SK-N-SH (cell line): Measurements from ENCODE around the gene GPR155.

Experiments
- CTCF ChIP-seq: fragments of 200-600 bp; sonication (generic); IDR thresholded peaks from 2 replicates; pipeline ENCODE4 v1.6.1; 2017; ENCODE audit warnings: antibody characterized with exemption, mild to moderate bottlenecking, moderate library complexity
- TCF12 ChIP-seq: IDR thresholded peaks from 2 replicates; pipeline ENCODE4 v1.4.0; 2012
- TF ChIP-seq, protein P1 (sequence below): fragments of 150-350 bp; IDR thresholded peaks from 2 replicates; pipeline ENCODE4 v1.6.1; 2016; ENCODE audit warnings: mild to moderate bottlenecking, low read depth, low read length

DNA sequence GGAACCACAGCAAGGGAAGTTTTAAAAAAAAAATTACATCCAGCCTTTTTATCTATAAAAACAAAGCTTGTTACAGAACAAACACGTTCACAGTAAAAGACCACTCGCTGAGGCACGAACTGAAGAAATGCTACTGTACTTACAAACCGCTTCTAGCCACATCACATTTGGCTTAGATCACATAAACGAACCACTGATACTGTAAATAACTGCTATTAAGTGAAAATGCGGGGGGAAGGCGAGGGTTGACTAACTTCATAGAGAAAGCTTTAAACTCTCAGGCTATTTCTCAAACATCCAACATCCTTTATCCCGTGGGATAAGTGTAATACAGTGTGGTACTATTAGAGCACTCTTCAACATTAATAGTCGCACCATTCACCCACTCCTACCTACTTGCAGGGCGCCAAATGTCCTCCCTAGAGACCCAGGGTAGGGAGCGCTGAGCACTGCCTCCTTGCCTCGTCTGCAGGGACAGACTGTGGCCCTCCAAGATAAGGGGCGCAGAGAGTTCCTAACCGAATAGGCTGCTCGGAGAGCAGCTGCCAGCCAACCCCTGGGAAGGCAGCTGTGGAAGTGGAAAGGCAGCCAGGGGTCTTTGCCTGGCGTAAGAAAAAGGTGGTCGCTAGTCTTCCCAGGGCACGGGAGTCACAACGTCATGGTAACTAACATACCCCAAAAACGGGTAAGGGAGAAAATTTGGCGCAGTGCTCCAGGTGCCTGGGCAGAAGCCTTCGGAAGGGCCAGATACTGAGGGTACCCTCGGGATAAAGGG is 854 bp downstream of the GPR155 start:
- TF ChIP-seq TCF12 = no peak
- TF ChIP-seq, protein P1, sequence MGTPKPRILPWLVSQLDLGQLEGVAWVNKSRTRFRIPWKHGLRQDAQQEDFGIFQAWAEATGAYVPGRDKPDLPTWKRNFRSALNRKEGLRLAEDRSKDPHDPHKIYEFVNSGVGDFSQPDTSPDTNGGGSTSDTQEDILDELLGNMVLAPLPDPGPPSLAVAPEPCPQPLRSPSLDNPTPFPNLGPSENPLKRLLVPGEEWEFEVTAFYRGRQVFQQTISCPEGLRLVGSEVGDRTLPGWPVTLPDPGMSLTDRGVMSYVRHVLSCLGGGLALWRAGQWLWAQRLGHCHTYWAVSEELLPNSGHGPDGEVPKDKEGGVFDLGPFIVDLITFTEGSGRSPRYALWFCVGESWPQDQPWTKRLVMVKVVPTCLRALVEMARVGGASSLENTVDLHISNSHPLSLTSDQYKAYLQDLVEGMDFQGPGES = no peak
- TF ChIP-seq CTCF = no peak
